GM21390 (cell line): Measurements from ENCODE around the gene PRSS8.

Experiments used
- ATAC-seq: cut with Tn5 transposase; IDR thresholded peaks from one replicate; pipeline ENCODE4 v1.9.1; 2021; ENCODE audit not compliant: unreplicated experiment

PRSS8 gene

GRCh38 chr16:31083981-31084380 lies 51.5 kb downstream of the PRSS8 start:
- no peak for ATAC-seq

GRCh38 chr16:31083556-31083955 lies 52.0 kb downstream of the PRSS8 start:
- no peak for ATAC-seq

DNA sequence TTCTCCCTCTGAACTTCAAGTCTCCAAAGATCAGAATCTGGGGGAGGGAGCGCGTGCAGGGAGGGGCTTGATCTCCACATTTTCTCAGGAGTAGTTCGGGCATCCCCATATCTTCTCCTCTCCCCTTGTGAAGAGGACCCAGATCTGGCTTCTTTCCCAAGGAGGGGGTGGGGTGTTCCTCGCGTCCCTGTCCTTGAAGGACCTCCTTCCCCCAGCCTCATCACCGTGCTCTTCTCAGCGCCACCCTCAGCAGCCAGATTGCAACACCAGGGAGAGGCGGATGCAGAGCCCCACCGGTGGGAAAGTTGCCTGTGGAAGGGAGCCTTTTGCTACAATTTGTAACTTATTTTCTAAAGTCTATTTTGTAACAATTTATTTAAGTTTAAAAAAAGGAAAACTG lies 52.4 kb downstream of the PRSS8 start:
- ATAC-seq, result no peak

- ATAC-seq, result no peak
Measured at GRCh38 chr16:31082368-31083045, 53.0 kb downstream of the PRSS8 start.
